Suprapubic skin (tissue), 4 donors: ENCODE measurements around the gene MYL4. TPM values are rescaled to one million over a fixed set of nuclear protein-coding genes. Genes with fewer than 3 reads are reported as not detected.

Experiments
- DNase-seq, 2 donors: peaks; one replicate each; pipeline ENCODE4 v3.0.0-alpha.2; 2019; ENCODE audit warnings: low spot score in 2 of 2
- H3K27ac ChIP-seq: fragments of 200-600 bp; sonication (generic); one replicate; pipeline ENCODE4 v1.5.1; 2019
- H3K27me3 ChIP-seq: fragments of 200-600 bp; sonication (generic); one replicate; pipeline ENCODE4 v1.5.1; 2019
- H3K36me3 ChIP-seq: fragments of 200-600 bp; sonication (generic); one replicate; pipeline ENCODE4 v1.5.1; 2019
- H3K4me1 ChIP-seq: fragments of 200-600 bp; sonication (generic); one replicate; pipeline ENCODE4 v1.5.1; 2019
- H3K4me3 ChIP-seq: fragments of 200-600 bp; sonication (generic); one replicate; pipeline ENCODE4 v1.5.1; 2019; ENCODE audit warnings: mild to moderate bottlenecking
- H3K9me3 ChIP-seq: fragments of 200-600 bp; sonication (generic); one replicate; pipeline ENCODE4 v1.5.1; 2019
- EP300 ChIP-seq: sonication (generic); formaldehyde crosslinking; IDR thresholded peaks from one replicate; pipeline ENCODE4 v1.6.1; 2017; ENCODE audit warnings: antibody characterized with exemption
- POLR2A ChIP-seq, 2 donors: fragments of 450-650 bp; IDR thresholded peaks; one replicate each; pipeline ENCODE4 v1.6.1; 2017; ENCODE audit warnings: antibody characterized with exemption in 2 of 2, mild to moderate bottlenecking in 2 of 2, moderate library complexity in 2 of 2
- POLR2AphosphoS5 ChIP-seq, 3 donors: sonication (generic); formaldehyde crosslinking; IDR thresholded peaks; one replicate each; pipeline ENCODE4 v1.6.1; 2017; ENCODE audit warnings: antibody characterized with exemption in 3 of 3
- WGBS: methylation state at CpG from one replicate; pipeline ENCODE4 v1.1.5; 2018; 5-methylcytosine and 5-hydroxymethylcytosine counted together
- total RNA-seq, 4 donors: library from RNA; depleted of rRNA; stranded (reverse); fragments of >200 nt; gene quantifications; one replicate each; pipeline ENCODE4 v1.1.0, GENCODE V29; 2016
- TF ChIP-seq, protein P1 (sequence below), 2 donors: fragments of 200-600 bp in 1 of 2; fragments of 450-650 bp in 1 of 2; sonication (generic) in 1 of 2; IDR thresholded peaks; one replicate each; pipeline ENCODE4 v1.5.1; 2016 to 2019; ENCODE audit warnings: antibody characterized with exemption in 2 of 2, mild to moderate bottlenecking in 1 of 2, moderate library complexity in 1 of 2

MYL4 gene
- total RNA-seq, 4 donors from 2014 or later, result not detected

DNA sequence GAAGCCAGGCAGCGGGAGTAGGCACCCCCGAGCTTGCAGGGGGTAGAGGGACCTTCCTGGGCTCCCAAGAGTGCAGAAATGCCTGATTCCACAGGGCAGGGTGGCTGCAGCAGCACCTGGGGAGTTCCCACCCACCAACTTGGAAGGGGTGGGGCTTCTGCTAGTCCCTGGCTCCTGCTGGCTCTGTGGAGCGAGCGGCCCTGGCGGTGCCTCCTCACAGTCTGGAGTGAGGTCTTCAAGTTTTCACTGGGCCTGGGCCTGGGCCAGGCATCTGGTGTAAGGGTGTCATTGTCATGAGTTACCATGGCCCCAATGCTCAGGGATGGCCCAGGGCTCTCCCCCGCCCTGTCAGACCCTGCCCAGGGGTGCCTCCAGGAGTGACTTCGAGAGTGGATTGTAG lies 28.7 kb downstream of the MYL4 start:
- Histone ChIP-seq H3K9me3 (no peaks in the 10 kb centered on the region), H3K27ac (no peak overlapping the region), H3K27me3 (no peaks in the 10 kb centered on the region), H3K4me1 (peaks cover 20% of the 10 kb centered on the region), H3K4me3 (no peak overlapping the region), H3K36me3 (no peaks in the 10 kb centered on the region)
- WGBS, result 100% methylated on average over 1 of the region's 7 CpGs
- DNase-seq, result no peak
- TF ChIP-seq, protein P1, sequence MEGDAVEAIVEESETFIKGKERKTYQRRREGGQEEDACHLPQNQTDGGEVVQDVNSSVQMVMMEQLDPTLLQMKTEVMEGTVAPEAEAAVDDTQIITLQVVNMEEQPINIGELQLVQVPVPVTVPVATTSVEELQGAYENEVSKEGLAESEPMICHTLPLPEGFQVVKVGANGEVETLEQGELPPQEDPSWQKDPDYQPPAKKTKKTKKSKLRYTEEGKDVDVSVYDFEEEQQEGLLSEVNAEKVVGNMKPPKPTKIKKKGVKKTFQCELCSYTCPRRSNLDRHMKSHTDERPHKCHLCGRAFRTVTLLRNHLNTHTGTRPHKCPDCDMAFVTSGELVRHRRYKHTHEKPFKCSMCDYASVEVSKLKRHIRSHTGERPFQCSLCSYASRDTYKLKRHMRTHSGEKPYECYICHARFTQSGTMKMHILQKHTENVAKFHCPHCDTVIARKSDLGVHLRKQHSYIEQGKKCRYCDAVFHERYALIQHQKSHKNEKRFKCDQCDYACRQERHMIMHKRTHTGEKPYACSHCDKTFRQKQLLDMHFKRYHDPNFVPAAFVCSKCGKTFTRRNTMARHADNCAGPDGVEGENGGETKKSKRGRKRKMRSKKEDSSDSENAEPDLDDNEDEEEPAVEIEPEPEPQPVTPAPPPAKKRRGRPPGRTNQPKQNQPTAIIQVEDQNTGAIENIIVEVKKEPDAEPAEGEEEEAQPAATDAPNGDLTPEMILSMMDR (IDR thresholded peaks at IDR 0.05), result no peak
- no peak for TF ChIP-seq POLR2A (IDR thresholded peaks at IDR 0.05)
- no peak for TF ChIP-seq EP300
- no peak for TF ChIP-seq POLR2AphosphoS5 (IDR thresholded peaks at IDR 0.05)

GRCh38 chr17:47238321-47239010 lies 29.3 kb downstream of the MYL4 start:
- Histone ChIP-seq H3K4me1 (peaks cover 20% of the 10 kb centered on the region), H3K27ac (no peak overlapping the region), H3K9me3 (no peaks in the 10 kb centered on the region), H3K4me3 (no peak overlapping the region), H3K36me3 (no peaks in the 10 kb centered on the region), H3K27me3 (no peaks in the 10 kb centered on the region)
- TF ChIP-seq EP300, result no peak
- no peak for TF ChIP-seq POLR2AphosphoS5 (IDR thresholded peaks at IDR 0.05)
- no peak for DNase-seq
- WGBS, result 94% methylated on average over 5 of the region's 29 CpGs

DNA sequence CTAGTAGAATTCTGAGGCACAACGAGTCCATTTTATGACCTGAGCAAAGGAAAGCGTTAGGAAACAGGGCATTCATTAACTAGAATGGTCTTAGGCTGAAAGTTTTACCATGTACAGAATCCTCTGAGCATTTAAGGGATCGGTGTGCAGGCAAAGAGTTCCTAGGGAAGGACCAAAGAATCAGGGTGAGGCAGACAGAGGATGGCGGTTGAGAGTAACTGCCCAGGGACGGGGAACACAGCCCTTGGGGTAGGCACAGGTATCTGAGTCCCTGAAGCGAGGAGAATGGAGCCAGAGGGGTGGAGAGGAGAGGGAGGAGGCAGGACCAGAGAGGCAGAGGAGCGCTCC lies 30.4 kb downstream of the MYL4 start:
- TF ChIP-seq EP300 (no peak), POLR2AphosphoS5 (IDR thresholded peaks at IDR 0.05) (no peak), POLR2A (IDR thresholded peaks at IDR 0.05) (no peak)
- TF ChIP-seq, protein P1 (IDR thresholded peaks at IDR 0.05), result no peak
- H3K9me3 ChIP-seq, result no peaks in the 10 kb centered on the region
- H3K36me3 ChIP-seq, result no peaks in the 10 kb centered on the region
- no peak overlapping the region for H3K4me3 ChIP-seq
- H3K27ac ChIP-seq, result peak overlapping the region; percentile 82
- WGBS, result 76% methylated on average over 7 of the region's 7 CpGs
- no peak for DNase-seq
- no peaks in the 10 kb centered on the region for H3K27me3 ChIP-seq
- peaks cover 20% of the 10 kb centered on the region for H3K4me1 ChIP-seq

DNA sequence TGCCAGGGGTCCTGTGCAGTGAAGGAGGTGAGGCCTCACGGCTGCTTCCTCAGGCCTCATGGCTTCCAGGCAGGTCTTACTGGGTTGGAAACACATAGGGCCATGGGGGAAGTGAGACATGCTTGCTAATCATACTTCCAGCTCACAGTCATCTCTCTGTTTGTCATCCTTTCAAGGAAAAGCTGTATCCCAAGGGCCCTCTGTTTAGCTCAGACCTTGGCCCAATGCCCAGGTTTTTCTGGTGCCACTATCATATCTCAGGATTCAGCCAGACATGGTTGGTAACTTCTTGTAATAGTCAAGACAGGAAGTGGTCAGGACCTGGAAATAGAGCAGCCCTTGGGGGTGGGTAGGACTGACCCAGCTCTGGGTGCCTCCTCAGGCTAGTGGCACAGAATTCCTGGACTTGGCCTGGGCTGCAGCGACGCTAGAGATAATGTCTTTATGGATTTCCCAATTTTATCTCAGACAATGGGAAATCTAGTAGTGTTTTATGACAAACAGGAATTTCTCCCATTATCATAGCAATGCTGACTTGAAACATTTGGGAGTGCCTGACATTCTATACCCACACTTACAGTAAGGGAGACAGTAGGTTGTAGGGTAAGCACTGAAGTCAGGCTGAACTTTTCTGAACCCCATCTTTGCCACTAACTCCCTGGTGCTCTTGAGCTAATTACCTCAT lies 31.0 kb downstream of the MYL4 start:
- Histone ChIP-seq H3K27me3 (no peaks in the 10 kb centered on the region), H3K36me3 (no peaks in the 10 kb centered on the region), H3K27ac (peak overlapping the region; percentile 82), H3K4me3 (no peak overlapping the region), H3K4me1 (peaks cover 20% of the 10 kb centered on the region), H3K9me3 (no peaks in the 10 kb centered on the region)
- 37% methylated on average over 3 of the region's 3 CpGs for WGBS
- DNase-seq, result peak; percentile 89 to 93
- TF ChIP-seq POLR2AphosphoS5 (IDR thresholded peaks at IDR 0.05) (peak in 2 of 3 donors; percentile 10 to 44), POLR2A (IDR thresholded peaks at IDR 0.05) (no peak)

DNA sequence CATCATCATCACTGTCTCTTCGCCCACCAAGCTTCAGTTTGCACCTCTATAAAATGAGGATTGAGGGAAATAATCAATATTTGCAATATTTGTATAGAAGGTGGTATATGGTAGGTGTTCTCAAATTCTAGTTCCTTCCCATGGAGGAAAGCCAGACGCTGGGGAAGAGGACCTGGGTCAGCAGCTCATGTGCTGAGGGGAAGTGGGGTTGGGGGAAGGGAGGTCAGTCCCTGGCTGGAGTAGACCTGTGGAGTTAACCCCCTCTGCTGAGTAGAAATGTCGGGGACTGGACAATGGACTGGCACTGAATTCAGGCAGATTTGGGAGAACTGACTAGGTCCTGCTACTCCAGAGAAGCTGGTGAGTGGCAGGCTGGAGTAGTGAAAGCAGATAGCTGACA lies 31.7 kb downstream of the MYL4 start:
- Histone ChIP-seq H3K4me1 (peaks cover 22% of the 10 kb centered on the region), H3K36me3 (no peaks in the 10 kb centered on the region), H3K4me3 (no peak overlapping the region), H3K9me3 (no peaks in the 10 kb centered on the region), H3K27me3 (no peaks in the 10 kb centered on the region), H3K27ac (peak overlapping the region; percentile 46)
- 76% methylated on average over 3 of the region's 3 CpGs for WGBS
- no peak for TF ChIP-seq POLR2AphosphoS5 (IDR thresholded peaks at IDR 0.05)
- no peak for TF ChIP-seq POLR2A (IDR thresholded peaks at IDR 0.05)
- no peak for TF ChIP-seq EP300
- TF ChIP-seq, protein P1 (IDR thresholded peaks at IDR 0.05), result no peak
- no peak for DNase-seq

DNA sequence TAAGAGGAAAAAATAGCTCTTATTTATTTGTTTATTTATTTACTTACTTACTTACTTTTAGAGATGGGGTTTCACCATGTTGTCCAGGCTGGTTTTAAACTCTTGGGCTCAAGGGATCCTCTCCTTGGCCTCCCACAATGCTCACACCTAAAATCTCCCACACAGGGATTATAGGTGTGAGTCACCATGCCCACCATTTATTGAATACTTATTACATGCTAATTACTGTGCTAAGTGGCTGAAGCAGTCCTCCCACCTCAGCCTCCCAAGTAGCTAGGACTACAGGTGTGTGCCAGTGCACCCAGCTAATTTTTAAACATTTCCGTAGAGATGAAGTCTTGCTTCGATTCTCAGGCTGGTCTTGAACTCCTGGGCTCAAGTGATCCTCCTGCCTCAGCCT lies 33.5 kb downstream of the MYL4 start:
- H3K27ac ChIP-seq, result no peak overlapping the region
- H3K4me1 ChIP-seq, result peaks cover 23% of the 10 kb centered on the region
- no peaks in the 10 kb centered on the region for H3K9me3 ChIP-seq
- H3K36me3 ChIP-seq, result no peaks in the 10 kb centered on the region
- TF ChIP-seq, protein P1 (IDR thresholded peaks at IDR 0.05), result no peak
- TF ChIP-seq EP300, result no peak
- TF ChIP-seq POLR2A (IDR thresholded peaks at IDR 0.05), result no peak
- TF ChIP-seq POLR2AphosphoS5 (IDR thresholded peaks at IDR 0.05), result no peak
- H3K4me3 ChIP-seq, result no peak overlapping the region
- H3K27me3 ChIP-seq, result no peaks in the 10 kb centered on the region
- DNase-seq, result no peak
- 89% methylated on average over 2 of the region's 2 CpGs for WGBS
